HL-60 (cell line): ENCODE data around the gene CD34.

Experiments
- GABPA ChIP-seq: IDR thresholded peaks from 2 replicates; pipeline ENCODE4 v1.6.1; 2012; ENCODE audit warnings: low read depth
- TF ChIP-seq, protein P1 (sequence below): IDR thresholded peaks from one replicate; pipeline ENCODE4 v1.5.1; 2011; ENCODE audit warnings: low read length, control low read depth, inconsistent platforms; ENCODE audit not compliant: insufficient read depth

DNA sequence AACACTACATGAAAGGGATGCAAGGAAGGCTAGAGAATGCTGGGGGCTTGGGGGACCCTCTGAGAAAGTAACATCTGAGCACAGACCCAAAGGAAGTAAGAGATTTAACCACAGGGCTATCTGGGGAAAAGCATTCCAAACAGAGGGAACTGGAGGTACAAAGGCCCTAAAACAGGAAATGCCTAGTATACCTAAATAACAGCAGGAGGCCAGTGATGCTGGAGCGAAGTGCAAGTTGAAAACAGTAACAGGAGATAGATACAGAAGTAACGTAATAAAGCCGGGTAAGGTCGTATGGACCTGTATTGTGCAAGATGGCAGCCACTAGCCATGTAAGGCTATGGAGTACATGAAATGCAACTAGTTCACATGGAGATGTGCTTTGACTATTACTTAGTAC is 52.1 kb downstream of the CD34 start:
- TF ChIP-seq, protein P1, sequence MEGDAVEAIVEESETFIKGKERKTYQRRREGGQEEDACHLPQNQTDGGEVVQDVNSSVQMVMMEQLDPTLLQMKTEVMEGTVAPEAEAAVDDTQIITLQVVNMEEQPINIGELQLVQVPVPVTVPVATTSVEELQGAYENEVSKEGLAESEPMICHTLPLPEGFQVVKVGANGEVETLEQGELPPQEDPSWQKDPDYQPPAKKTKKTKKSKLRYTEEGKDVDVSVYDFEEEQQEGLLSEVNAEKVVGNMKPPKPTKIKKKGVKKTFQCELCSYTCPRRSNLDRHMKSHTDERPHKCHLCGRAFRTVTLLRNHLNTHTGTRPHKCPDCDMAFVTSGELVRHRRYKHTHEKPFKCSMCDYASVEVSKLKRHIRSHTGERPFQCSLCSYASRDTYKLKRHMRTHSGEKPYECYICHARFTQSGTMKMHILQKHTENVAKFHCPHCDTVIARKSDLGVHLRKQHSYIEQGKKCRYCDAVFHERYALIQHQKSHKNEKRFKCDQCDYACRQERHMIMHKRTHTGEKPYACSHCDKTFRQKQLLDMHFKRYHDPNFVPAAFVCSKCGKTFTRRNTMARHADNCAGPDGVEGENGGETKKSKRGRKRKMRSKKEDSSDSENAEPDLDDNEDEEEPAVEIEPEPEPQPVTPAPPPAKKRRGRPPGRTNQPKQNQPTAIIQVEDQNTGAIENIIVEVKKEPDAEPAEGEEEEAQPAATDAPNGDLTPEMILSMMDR = no peak
- no peak for TF ChIP-seq GABPA
